ENCODE measurements around the gene RARRES2.

GRCh38 chr7:150381785-150382122 is 40.3 kb upstream of the RARRES2 start:
- TF ChIP-seq CTCF (optimal IDR thresholded peaks at IDR 0.05 in 1 of 3, IDR thresholded peaks at IDR 0.05 in 1 of 3, conservative IDR thresholded peaks at IDR 0.05 in 1 of 3; ENCODE audit: extremely low read depth in 1 of 3, insufficient read depth in 2 of 3, low read length in 3 of 3) (no peak), EZH2 (IDR thresholded peaks at IDR 0.05; ENCODE audit: low read length) (no peak)
